Frontal cortex (tissue), 4 donors: ENCODE measurements around the gene RFC4. TPM values are rescaled to one million over a fixed set of nuclear protein-coding genes. Genes with fewer than 3 reads are reported as not detected.
A peak's percentile ranks its signal among the peaks of the same experiment; 100 is the strongest.
"Not testable (repeated sequence)": the region's sequence is repeated elsewhere in the genome, so short reads cannot be mapped to it uniquely, and the experiment has no call there.

Experiments
- DNase-seq, 2 donors: peaks; one replicate each; pipeline ENCODE4 v3.0.0; 2012; ENCODE audit warnings: low spot score in 2 of 2
- FAIRE-seq: peaks from 2 replicates; lab custom pipeline; 2012; peaks lifted over from hg19 to GRCh38; lab: Jason Lieb, UNC
- total RNA-seq: library from RNA; depleted of rRNA; stranded (reverse); fragments of >200 nt; gene quantifications from one replicate; pipeline ENCODE4 v1.2.3, GENCODE V29; 2014
- donor health status: control.
- donor health status: control.
- donor health status: control.

RFC4 gene
- total RNA-seq, 1 donor from 2014 or later = 22.8 TPM

DNA sequence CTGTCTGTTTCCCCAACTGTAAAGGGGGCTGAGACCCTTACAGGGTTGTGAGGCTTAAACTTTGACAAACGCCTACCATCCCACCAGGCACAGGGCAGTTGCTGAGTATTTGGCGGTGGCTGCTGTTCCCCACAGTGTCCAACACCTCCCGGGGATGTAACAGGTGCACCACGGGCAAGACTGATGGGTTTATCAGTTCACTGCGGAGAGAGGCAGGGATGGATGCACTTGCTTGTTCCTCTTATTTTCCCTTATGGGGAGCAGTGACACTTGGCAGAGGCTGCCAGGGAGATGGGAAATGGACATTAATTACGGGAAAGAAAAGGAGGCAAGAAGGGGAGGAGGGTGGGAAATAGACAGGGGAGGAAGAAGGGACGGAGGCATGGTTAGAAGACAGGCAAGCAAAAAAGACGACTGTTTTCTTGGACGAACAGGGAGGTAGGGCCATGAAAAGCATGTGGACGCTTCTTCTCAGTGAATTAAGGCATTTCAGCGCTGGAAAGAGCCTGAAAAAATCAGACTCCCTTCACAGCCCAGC, 19.7 kb upstream of the RFC4 start:
- FAIRE-seq (no peak), DNase-seq (no peak)

DNA sequence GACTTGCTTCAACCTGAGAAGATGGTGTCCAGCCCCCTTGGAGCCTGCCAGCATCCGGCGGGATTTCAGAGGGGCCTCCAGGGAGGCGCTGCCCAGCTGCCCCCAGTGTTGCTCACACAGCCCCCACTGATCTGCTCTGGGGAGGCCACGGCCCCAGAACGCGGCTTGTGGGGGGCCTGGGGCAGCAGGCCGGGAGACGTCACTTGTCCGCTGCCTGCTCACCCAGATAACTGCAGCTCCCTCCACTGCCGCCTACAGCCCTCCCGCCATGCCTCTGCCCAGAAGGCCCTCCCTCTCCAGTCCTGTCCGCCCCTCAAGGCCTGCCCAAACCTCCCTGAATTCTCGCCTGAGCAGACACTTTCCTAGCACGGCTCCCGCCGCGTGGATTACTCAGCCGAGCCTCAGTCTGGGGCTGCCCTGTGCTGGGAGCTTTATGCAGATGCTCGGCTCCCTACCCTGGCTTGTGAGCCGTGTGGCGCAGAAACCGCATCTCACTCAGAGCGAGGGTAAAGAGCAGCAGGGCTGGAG, 19.1 kb upstream of the RFC4 start:
- FAIRE-seq (no peak), DNase-seq (no peak)

DNA sequence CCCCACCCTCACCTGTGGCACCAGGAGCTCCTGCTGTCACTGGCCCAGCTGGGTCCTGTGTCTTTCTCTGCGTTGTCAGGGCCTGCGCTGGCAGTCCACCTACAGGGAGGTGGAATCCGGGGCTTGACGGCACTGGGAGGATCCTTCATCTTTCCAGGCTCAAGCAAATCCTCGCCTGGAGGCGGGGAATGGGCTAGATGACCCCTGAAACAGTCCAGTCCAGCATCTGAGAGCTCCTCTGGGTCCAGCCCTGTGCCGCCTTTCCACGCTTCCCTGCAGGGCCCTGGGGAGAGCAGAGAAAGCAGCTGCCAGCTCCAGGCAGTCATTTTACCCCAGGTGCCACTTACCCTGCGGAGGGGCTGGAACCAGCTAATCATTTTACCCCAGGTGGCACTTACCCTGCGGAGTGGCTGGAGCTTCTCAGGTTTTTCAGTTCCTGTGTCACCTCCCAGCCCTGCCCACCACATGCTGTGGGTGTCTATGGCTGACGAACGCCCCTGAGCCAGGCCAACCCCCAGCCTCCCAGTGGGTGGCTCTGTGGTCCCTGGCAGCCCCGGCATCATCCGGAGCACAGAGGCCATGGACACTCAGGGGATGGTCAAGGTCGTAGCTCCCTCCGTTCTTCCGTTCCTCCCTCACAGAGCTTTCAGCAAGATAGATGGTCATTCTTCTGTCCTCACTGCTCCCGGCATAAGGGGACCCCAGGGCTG, 18.3 kb upstream of the RFC4 start:
- DNase-seq (no peak), FAIRE-seq (no peak)

DNA sequence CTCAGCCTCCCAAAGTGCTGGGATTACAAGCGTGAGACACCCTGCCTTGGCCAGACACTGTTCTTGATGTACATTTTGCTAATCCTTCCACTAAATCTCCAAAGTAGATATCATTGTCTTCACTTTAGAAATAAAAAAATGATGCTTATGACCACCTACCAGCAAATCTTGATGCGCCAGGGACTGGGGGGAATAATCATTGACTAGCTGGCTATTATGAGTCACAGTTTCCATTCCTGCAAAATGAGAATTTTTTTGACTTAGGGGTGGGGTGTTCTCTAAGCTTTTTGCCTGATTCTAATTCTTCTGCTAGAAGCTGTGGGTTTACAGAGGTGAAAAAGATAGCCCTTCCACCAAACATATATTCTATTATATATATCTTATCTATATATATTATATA, 17.1 kb upstream of the RFC4 start:
- FAIRE-seq (no peak), DNase-seq (no peak)

DNA sequence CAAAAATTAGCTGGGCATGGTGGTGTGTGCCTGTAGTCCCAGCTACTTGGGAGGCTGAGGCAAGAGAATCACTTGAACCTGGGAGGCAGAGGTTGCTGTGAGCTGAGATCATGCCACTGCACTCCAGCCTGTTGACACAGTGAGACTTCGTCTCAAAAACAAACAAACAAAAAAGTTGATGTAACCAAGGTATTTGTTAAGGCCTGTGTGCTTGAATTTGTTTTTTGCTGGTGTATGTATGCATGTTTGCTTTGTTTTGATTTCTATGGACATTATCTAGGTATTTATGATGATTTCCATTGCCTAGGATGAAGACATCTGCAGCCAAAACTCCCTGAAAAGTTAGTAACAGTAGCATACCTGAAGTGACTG, 16.1 kb upstream of the RFC4 start:
- not testable (repeated sequence) for FAIRE-seq, DNase-seq

DNA sequence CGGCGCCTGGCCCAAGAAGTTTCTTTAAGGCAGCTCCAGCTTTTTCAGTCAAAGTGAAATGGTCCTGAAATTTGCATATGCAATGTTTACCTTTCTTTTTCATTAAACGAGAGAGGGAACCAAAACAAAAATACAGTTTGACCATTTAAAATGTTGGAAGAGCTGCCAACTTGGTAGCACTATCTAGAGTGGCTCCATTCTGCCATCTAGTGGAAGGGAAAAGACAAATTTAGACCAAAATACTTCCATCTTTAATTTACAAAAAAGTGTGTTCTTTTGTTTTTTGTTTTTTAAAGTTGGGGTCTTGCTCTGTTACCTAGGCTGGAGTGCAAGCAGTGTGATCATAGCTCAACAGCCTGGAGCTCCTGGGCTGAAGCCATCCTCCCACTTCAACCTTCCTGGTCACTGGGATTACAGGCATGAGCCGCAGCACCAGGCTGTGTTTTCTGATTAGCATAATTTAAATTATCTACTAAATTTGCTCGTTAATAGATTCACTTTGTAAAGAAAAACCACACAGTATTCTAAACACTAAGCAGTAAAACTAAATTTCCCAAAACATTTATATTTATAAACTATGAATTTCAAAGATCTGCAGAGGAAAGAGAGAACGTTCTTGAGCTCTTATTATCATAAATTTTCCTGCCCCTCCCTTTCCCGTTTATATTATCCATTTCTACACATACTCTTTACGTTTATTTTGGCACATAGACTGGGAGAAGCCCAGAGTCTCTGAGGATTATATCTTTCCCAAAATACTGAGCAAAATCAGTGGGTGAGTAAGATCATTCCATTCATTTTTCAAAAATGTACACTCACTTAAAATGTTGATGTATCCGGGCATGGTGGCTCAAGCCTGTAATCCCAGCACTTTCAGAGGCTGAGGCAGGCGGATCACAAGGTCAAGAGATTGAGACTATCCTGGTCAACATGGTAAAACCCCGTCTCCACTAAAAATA, 15.4 kb upstream of the RFC4 start:
- FAIRE-seq = peak; percentile 84
- no peak for DNase-seq

DNA sequence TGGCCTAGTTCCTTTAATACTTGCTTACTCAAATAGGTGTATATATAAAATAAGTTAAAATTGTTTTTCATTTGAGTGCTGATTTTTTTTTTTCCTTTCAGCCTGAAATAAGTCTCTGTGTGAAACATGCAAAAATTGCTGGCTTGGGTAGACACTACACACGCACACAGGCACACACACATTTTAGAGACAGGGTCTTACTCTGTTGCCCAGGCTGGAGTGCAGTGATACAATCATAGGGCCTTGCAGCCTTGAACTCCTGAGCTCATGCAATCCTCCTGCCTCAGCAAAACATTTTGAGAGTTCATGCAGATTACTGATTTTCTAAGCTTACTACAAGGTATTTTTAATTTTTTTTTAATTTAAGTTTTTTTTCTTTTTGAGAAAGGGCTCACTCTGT, 12.7 kb upstream of the RFC4 start:
- FAIRE-seq = no peak
- no peak for DNase-seq

DNA sequence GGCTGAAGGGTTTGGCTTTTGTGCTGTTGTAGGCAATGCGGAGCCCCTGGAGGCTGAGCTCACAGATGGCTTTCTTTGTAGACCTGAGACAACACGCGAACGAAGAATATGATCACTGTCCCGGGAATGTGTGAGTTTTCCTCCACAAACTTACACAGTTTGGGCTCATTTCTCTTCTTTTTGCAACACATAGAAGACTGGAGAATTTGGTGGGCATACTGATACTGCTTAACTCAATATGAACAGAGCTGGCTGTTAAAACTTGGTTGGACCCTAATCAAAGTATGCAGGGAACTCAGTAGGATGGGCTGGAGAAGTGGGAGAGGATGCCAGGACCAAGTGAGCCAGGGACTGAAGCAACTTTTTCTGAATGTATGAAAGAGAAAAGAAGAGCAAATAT, 12.2 kb upstream of the RFC4 start:
- no peak for DNase-seq
- FAIRE-seq = no peak

DNA sequence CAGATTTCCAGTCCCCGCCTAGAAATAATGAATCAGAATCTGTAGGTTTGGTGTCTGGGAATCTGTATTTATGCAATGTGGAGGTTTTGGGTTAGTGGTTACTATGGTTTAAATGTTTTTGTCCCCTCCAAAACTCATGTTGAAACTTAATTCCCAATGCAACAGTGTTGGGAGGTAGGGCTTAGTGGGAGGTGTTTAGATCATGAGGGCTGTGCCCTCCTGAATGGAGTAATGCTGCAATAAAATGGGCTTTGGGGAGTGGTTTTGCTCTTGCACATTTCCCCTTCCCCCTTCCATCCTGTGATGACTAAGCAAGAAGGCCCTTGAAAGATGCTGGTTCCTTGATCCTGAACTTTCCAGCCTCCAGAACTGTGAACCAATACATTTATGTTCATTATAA, 9.2 kb upstream of the RFC4 start:
- no peak for DNase-seq
- no peak for FAIRE-seq

DNA sequence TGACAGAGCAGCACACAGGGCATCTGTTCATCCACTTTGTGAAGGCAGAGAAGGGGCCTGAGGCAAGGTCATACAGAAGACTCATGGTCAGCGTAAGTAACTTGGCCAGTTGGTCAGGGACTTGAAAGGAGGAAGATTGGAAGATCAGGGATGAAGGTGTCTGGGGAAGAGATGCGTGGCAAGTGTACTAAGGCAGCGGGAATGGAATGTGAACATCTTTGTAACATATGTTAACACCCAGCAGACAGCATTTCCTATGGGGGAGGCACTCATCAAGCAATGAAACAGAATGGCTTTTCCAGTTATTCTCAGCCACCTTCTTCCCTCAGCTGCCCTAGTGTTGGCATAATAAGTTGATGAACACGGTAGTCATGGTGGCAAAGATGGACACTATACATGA, 7.8 kb upstream of the RFC4 start:
- no peak for FAIRE-seq
- DNase-seq = no peak

DNA sequence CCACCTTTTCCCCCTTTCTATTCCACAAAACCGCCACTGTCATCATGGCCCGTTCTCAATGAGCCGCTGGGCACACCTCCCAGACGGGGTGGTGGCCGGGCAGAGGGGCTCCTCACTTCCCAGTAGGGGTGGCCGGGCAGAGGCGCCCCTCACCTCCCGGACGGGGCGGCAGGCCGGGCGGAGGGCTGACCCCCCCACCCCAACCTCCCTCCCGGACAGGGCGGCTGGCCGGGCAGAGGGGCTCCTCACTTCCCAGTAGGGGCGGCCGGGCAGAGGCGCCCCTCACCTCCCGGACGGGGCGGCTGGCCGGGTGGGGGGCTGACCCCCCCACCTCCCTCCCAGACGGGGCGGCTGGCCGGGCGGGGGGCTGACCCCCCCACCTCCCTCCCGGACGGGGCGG, 5.0 kb upstream of the RFC4 start:
- DNase-seq, FAIRE-seq: not testable (repeated sequence)

DNA sequence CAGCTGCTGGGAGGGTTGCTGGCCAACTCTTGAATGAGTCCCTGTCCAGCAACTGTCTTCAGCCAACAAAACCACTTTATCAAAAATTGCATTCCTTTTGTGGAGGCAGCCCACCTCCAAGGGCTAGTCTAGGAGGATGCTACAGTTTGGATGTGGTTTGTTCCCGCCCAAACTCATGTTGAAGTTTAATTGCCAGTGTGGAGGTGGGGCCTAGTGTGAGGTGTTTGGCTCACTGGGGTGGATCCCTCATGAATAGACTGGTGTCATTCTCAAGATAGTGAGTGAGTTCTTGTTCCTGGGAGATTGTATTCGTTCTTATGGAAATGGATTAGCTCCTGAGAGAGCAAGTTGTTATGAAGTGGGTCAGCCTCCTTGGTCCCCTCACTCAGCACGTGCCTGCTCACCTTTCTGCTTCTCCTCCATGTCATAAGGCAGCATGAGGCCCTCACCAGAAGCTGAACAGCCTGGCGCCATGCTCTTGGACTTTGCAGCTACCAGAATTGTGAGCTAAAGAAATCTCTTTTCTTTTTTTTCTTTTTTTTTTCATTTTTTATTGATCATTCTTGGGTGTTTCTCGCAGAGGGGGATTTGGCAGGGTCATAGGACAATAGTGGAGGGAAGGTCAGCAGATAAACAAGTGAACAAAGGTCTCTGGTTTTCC, 4.2 kb upstream of the RFC4 start:
- DNase-seq (no peak), FAIRE-seq (no peak)

DNA sequence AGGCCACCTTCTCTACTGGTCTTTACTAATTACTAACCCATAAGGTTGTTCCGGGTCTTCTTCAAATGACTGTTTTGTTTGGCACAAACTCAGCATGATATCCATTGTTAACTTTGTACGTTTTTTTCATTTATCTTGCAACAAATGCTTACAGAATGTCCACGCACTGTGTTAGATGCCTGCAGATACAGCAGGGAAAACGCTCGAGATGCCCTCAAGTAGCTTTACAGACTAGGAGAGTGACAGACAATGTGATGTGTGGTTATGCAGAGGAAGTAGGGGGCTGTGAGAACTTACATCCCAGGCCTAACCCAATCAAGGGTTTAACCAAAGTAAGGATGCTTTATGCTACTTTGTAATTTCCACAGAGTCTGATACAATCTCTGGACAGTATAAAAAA, 949 bp upstream of the RFC4 start:
- no peak for DNase-seq
- FAIRE-seq = no peak

DNA sequence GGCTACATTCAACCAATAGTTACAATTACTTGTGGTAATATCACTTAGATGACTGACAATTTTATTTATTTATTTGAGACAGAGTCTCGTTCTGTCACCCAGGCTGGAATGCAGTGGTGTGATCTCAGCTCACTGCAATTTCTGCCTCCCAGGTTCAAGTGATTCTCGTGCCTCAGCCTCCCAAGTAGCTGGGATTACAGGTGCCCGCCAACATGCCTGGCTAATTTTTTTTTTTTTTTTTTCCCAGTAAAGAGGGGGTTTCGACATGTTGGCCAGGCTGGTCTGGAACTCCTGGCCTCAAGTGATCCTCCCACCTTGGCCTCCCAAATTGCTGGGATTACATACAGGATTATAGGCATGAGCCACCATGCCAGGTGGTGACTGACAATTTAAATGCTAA, 2.8 kb downstream of the RFC4 start:
- not testable (repeated sequence) for FAIRE-seq, DNase-seq

DNA sequence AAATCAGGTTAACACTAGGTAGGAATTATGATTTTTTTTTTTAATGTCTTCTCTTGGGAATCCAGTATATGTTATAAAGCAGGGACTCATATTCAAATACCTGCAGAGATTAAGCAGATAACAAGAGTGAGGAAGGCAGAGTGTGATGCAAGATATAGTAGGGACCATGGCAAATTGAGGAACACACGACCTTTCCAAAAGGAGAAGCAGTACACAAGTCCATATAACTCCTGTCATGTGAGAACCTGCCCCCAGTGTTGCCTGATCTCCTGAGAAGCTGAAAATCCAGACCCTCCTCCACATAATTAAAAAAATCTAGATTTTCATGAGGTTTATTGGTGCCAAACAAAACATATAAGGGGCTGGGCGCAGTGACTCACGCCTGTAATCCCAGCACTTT, 3.6 kb downstream of the RFC4 start:
- FAIRE-seq (no peak), DNase-seq (no peak)

DNA sequence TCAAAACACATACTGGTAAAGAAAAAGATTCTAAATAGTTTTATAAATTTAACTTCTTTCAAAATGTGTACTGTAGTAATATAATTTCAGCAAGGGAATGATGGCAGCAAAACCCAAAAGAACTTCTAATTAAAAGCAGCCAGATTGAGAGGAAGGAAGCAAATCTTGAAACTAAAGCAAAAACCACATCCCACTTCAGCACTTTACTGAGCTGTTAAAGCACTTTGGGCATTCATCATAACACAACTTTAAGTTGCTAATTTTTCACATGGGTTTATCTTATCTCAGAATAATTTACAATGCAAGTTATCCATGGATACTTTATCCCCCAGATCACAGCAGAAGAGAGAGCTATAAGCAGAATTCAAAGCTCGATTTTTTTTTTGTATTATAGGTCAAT, 6.0 kb downstream of the RFC4 start:
- DNase-seq (no peak), FAIRE-seq (no peak)

DNA sequence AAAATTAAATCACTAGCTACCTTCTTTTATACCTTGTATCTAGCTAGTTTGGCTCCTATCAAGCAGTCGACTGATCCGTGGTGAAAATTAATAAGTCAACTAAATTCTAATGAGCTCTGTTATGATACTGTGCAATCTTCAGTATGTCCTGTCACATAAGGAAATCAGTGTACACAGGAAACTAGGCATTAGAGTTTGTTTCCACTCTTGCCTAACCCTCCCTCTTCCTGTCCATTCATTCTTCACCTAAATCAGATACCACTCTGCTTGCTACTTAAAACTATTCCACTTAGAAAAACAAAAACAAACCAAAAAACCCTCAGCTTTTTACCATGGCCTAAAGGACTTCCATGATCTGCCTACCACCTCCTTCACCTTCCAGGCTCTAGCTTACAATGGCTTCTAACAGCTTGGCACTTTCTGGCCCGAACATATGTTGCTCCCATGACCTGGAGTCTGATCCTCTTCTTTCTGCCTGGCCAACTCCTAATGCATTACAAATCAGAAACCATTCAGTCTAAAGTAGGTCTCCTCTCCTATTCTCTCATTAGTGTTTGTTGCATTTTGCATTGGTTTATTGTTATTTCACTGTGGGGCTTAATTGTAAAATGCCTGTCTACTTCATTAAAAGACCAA, 7.9 kb downstream of the RFC4 start:
- FAIRE-seq = no peak

DNA sequence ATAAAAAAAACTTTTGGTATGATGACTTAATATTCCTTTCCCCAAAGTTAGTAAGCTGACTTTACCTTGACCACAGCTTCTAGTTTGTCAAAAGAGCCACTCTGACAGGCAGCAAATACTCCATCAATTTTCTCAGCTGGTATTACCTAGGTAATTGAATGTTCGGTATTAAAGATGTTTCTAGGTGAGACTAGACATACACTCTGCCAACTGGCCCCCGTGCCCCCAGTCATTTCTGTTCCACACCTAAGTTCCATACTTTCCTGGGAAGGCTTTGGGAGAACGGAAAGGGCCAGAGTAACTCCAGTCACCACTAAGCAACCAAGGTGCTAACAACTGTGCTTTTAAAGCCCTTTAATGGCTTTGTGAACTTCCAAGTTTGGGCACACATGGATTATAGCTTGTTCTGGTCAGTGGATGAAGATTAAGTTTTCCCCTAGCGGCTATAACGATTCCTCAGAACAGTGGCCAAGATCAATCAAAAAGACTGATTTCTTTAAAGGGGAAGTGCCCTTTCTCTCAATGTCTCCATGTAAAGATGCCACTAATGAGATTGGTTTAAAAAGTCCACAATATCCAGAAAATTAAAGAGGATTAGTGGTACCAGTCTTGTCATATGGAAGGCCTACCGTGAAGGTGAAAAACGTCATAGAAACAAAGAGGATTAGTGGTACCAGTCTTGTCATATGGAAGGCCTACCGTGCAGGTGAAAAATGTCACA, 15.9 kb downstream of the RFC4 start:
- no peak for DNase-seq
- FAIRE-seq = no peak

More for the DNA sequence above, 7.9 kb downstream of the RFC4 start:
- no peak for DNase-seq
